Measurements from ENCODE around the gene PLLP. TPM values are rescaled to one million over a fixed set of nuclear protein-coding genes. Genes with fewer than 3 reads are reported as not detected.

Gene PLLP
- polyA plus RNA-seq, 1 donor (not counting 4 experiments of a cell fraction or from before 2014, with no cell fraction given) = 8.7 TPM

- Histone ChIP-seq H3K4me2 (ENCODE audit: control insufficient read depth, extremely low read depth, insufficient read depth, low read depth, low read length) (peak overlapping the region; percentile 81), H3K36me3 (ENCODE audit: control insufficient read depth in 2 of 2, extremely low read depth in 1 of 2, insufficient read depth in 2 of 2, low read length in 2 of 2) (peaks cover 12 to 17% of the 10 kb centered on the region in 2 experiments), H4K20me1 (ENCODE audit: control insufficient read depth, extremely low read depth, insufficient read depth, low read length) (no peaks in the 10 kb centered on the region), H3K9ac (ENCODE audit: control insufficient read depth, extremely low read depth, insufficient read depth, low read length) (peak overlapping the region; percentile 85), H3K4me1 (ENCODE audit: control insufficient read depth, extremely low read depth, insufficient read depth, low read length) (peaks cover 10% of the 10 kb centered on the region), H3K27me3 (ENCODE audit: control insufficient read depth, extremely low read depth, insufficient read depth, low read length) (no peaks in the 10 kb centered on the region), H3K9me3 (ENCODE audit: control insufficient read depth, low read depth, low read length) (no peaks in the 10 kb centered on the region), H2AFZ (ENCODE audit: control insufficient read depth, low read length) (peak overlapping the region; percentile 71), H3K9me1 (ENCODE audit: control insufficient read depth, extremely low read depth, insufficient read depth, low read length) (no peaks in the 10 kb centered on the region), H3K79me2 (ENCODE audit: control insufficient read depth, insufficient read depth, low read length) (peaks cover 9% of the 10 kb centered on the region), H3K4me3 (ENCODE audit: control insufficient read depth in 2 of 3, extremely low read depth in 1 of 3, insufficient read depth in 2 of 3, low read depth in 1 of 3, low read length in 3 of 3) (peak overlapping the region; percentile 80 to 92 (median 82)), H3K27ac (ENCODE audit: control insufficient read depth, insufficient read depth, low read length) (peak overlapping the region; percentile 66)
- DNase-seq (ENCODE audit: low read depth, low spot score) (no peak), FAIRE-seq (no peak)
- dilution Hi-C loops (cut with MboI; ENCODE audit: extremely low pct_ligation_motif_present, low sequenced_read_pairs) = no loop called here
- no peak for TF ChIP-seq CTCF (optimal IDR thresholded peaks at IDR 0.05 in 1 of 3, IDR thresholded peaks at IDR 0.05 in 1 of 3, conservative IDR thresholded peaks at IDR 0.05 in 1 of 3; ENCODE audit: extremely low read depth in 1 of 3, insufficient read depth in 2 of 3, low read length in 3 of 3)
- TF ChIP-seq EZH2 (IDR thresholded peaks at IDR 0.05; ENCODE audit: low read length) = no peak
Measured at GRCh38 chr16:57245472-57246113, 38.9 kb downstream of the PLLP start.

GRCh38 chr16:57244767-57245471 lies 39.6 kb downstream of the PLLP start, which contains the start of gene ARL2BP:
ARL2BP (plus strand) TSS chr16:57245259; CDS start chr16:57245368, 109 bp downstream.
- DNase-seq (ENCODE audit: low read depth, low spot score) (peak; percentile 80), FAIRE-seq (peak; percentile 20)
- peaks cover 8 to 16% of the 10 kb centered on the region in 2 experiments for H3K36me3 ChIP-seq (ENCODE audit: control insufficient read depth in 2 of 2, extremely low read depth in 1 of 2, insufficient read depth in 2 of 2, low read length in 2 of 2)
- H3K9me1 ChIP-seq (ENCODE audit: control insufficient read depth, extremely low read depth, insufficient read depth, low read length) = no peaks in the 10 kb centered on the region
- dilution Hi-C loops (cut with MboI; ENCODE audit: extremely low pct_ligation_motif_present, low sequenced_read_pairs) = no loop called here
- H3K4me2 ChIP-seq (ENCODE audit: control insufficient read depth, extremely low read depth, insufficient read depth, low read depth, low read length) = peak within 1 kb of the TSS; percentile 96
- no peaks in the 10 kb centered on the region for H4K20me1 ChIP-seq (ENCODE audit: control insufficient read depth, extremely low read depth, insufficient read depth, low read length)
- peaks cover 9% of the 10 kb centered on the region for H3K79me2 ChIP-seq (ENCODE audit: control insufficient read depth, insufficient read depth, low read length)
- no peaks in the 10 kb centered on the region for H3K9me3 ChIP-seq (ENCODE audit: control insufficient read depth, low read depth, low read length)
- peak within 1 kb of the TSS; percentile 71 for H2AFZ ChIP-seq (ENCODE audit: control insufficient read depth, low read length)
- no peaks in the 10 kb centered on the region for H3K27me3 ChIP-seq (ENCODE audit: control insufficient read depth, extremely low read depth, insufficient read depth, low read length)
- peaks cover 10% of the 10 kb centered on the region for H3K4me1 ChIP-seq (ENCODE audit: control insufficient read depth, extremely low read depth, insufficient read depth, low read length)
- TF ChIP-seq CTCF (optimal IDR thresholded peaks at IDR 0.05 in 1 of 3, IDR thresholded peaks at IDR 0.05 in 1 of 3, conservative IDR thresholded peaks at IDR 0.05 in 1 of 3; ENCODE audit: extremely low read depth in 1 of 3, insufficient read depth in 2 of 3, low read length in 3 of 3) (peak in 2 of 3 experiments; percentile 44 to 54), EZH2 (IDR thresholded peaks at IDR 0.05; ENCODE audit: low read length) (no peak)
- H3K4me3 ChIP-seq (ENCODE audit: control insufficient read depth in 2 of 3, extremely low read depth in 1 of 3, insufficient read depth in 2 of 3, low read depth in 1 of 3, low read length in 3 of 3) = peak within 1 kb of the TSS; percentile 80 to 92 (median 82)
- H3K9ac ChIP-seq (ENCODE audit: control insufficient read depth, extremely low read depth, insufficient read depth, low read length) = peak within 1 kb of the TSS; percentile 85
- H3K27ac ChIP-seq (ENCODE audit: control insufficient read depth, insufficient read depth, low read length) = peak within 1 kb of the TSS; percentile 66
